A673 (cell line): Measurements from ENCODE around the gene ING5. TPM values are rescaled to one million over a fixed set of nuclear protein-coding genes. Genes with fewer than 3 reads are reported as not detected.

Source experiments
- BruUV-seq: library from RNA; stranded (reverse); fragments of 400-500 nt; replicated peaks from 2 replicates; lab custom pipeline; 2021; lab: Mats Ljungman, UMichigan
- CTCF ChIA-PET: fragments of 300-600 bp; sonication (Branson Sonifier 250); formaldehyde crosslinking; loops from one replicate; lab custom pipeline; 2022; ENCODE audit warnings: antibody characterized with exemption; lab: Charles Lee
- POLR2A ChIA-PET: fragments of 300-600 bp; sonication (Branson Sonifier 250); formaldehyde crosslinking; loops from one replicate; lab custom pipeline; 2022; ENCODE audit warnings: antibody characterized with exemption; ENCODE audit not compliant: low non-redundant PET; lab: Charles Lee
- DNase-seq: peaks from one replicate; pipeline ENCODE4 v3.0.0-alpha.2; 2015; ENCODE audit warnings: low spot score
- H3K27ac ChIP-seq: fragments of 200-600 bp; sonication (generic); 2 replicates; pipeline ENCODE4 v1.5.1; 2016; ENCODE audit warnings: mixed run types, low read depth, mild to moderate bottlenecking, mixed read lengths, antibody characterized with exemption, low read length; ENCODE audit not compliant: poor library complexity, severe bottlenecking
- H3K27me3 ChIP-seq: fragments of 200-600 bp; sonication (generic); replicated peaks from 2 replicates; pipeline ENCODE4 v1.6.1; 2017; ENCODE audit warnings: mixed run types, low read depth, mild to moderate bottlenecking, mixed read lengths, antibody characterized with exemption, low read length; ENCODE audit not compliant: insufficient read depth, poor library complexity
- H3K36me3 ChIP-seq: fragments of 200-600 bp; sonication (generic); 2 replicates; pipeline ENCODE4 v1.6.1; 2016; ENCODE audit warnings: mixed run types, mild to moderate bottlenecking, mixed read lengths, antibody characterized with exemption, low read length; ENCODE audit not compliant: insufficient read depth, poor library complexity, severe bottlenecking
- H3K4me1 ChIP-seq: fragments of 200-600 bp; sonication (generic); 2 replicates; pipeline ENCODE4 v1.6.1; 2017; ENCODE audit warnings: mixed run types, mild to moderate bottlenecking, mixed read lengths, antibody characterized with exemption, low read length; ENCODE audit not compliant: insufficient read depth, poor library complexity, severe bottlenecking
- H3K4me3 ChIP-seq: fragments of 200-600 bp; sonication (generic); 2 replicates; pipeline ENCODE4 v1.5.1; 2016; ENCODE audit warnings: low read depth, mixed run types, mild to moderate bottlenecking, mixed read lengths, low read length; ENCODE audit not compliant: poor library complexity, severe bottlenecking
- H3K9me3 ChIP-seq: fragments of 200-600 bp; sonication (generic); 2 replicates; pipeline ENCODE4 v1.6.1; 2016; ENCODE audit warnings: mixed run types, low read depth, mild to moderate bottlenecking, mixed read lengths, antibody characterized with exemption, low read length; ENCODE audit not compliant: poor library complexity, severe bottlenecking
- CTCF ChIP-seq: fragments of 300-800, 200-600 bp; sonication (generic); conservative IDR thresholded peaks from 2 replicates; pipeline ENCODE4 v1.5.1; 2017; ENCODE audit warnings: low read depth, mild to moderate bottlenecking, antibody characterized with exemption, low read length, moderate library complexity, mixed read lengths
- EZH2 ChIP-seq: fragments of 200-600 bp; sonication (generic); IDR thresholded peaks from 2 replicates; pipeline ENCODE4 v1.6.1; 2017; ENCODE audit warnings: borderline replicate concordance, low read depth, mild to moderate bottlenecking, mixed read lengths, antibody characterized with exemption, low read length; ENCODE audit not compliant: poor library complexity, severe bottlenecking
- intact Hi-C: fragments of 100-400 bp; cut with micrococcal nuclease; formaldehyde crosslinking; loops from one replicate; pipeline ENCODE4 v1.10.0; 2022; ENCODE audit not compliant: unreplicated experiment
- total RNA-seq: library from RNA; stranded (reverse); gene quantifications from 2 replicates; pipeline ENCODE4 v1.2.3, GENCODE V29; 2021

The ING5 gene
- total RNA-seq, 1 experiment from 2014 or later = 70.3 TPM

GRCh38 chr2:241726459-241726858, 24.6 kb downstream of the ING5 start:
- no peaks in the 10 kb centered on the region for H3K27me3 ChIP-seq
- no TSS peak for BruUV-seq
- peaks cover 27% of the 10 kb centered on the region for H3K36me3 ChIP-seq
- ChIA-PET CTCF (no interaction called here), POLR2A (no interaction called here)
- no peak for DNase-seq
- TF ChIP-seq CTCF (no peak), EZH2 (no peak)
- no peak overlapping the region for H3K27ac ChIP-seq
- intact Hi-C loops = no loop called here
- H3K9me3 ChIP-seq = peaks cover 13% of the 10 kb centered on the region
- no peak overlapping the region for H3K4me3 ChIP-seq
- H3K4me1 ChIP-seq = peaks cover 5% of the 10 kb centered on the region

DNA sequence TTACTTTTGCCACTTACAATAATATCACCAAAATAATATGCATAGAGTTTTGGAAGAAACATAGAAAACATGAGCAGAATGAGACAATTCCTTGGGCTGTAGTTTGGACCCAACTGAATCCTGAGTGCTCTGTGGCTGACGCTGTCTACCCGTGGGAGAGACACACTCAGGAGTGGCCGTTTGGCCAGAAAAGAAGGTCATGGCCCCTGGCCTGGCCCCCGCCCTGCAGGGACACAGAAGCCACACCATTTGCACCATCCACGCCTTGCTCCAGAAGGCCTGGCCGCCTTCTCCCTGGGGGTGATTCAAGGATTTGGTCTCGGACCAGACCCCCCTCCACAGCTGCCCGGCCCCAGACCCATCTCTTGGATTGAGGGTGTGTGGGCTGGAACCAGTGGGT, 26.2 kb downstream of the ING5 start:
- POLR2A ChIA-PET = no interaction called here
- H3K27me3 ChIP-seq = no peaks in the 10 kb centered on the region
- no peak overlapping the region for H3K4me3 ChIP-seq
- intact Hi-C loops = no loop called here
- H3K9me3 ChIP-seq = peaks cover 3% of the 10 kb centered on the region
- H3K27ac ChIP-seq = no peak overlapping the region
- CTCF ChIA-PET = interaction anchor here (0.6 kb wide), 1 partner anchor 8 kb away, joined by 3 read pairs; no protein-coding TSS in a partner anchor
- no peak for DNase-seq
- TF ChIP-seq EZH2 (no peak), CTCF (no peak)
- no TSS peak for BruUV-seq
- peaks cover 11% of the 10 kb centered on the region for H3K36me3 ChIP-seq
- peaks cover 5% of the 10 kb centered on the region for H3K4me1 ChIP-seq

DNA sequence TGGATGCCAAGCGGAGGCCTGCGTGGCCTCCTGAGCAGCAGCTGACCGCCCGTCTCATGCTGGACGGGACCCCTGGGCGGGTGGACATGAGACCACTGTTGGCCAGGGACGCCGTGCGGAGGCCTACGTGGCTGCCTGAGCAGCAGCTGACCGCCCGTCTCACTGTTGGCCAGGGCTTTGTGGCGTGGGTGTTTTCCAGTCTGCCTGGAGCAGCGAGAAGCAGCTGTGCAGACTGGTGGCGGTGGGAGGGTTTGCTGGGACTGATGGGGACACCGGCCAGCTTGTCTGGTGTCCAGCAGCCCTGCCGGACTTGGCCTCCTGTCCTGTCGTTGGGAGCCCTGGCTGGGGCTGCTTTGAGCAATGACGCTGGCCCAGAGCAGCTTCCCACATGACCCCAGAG, 26.8 kb downstream of the ING5 start:
- no peak overlapping the region for H3K4me3 ChIP-seq
- ChIA-PET CTCF (interaction anchor here (0.6 kb wide), 1 partner anchor 9 kb away, joined by 3 read pairs; no protein-coding TSS in a partner anchor), POLR2A (no interaction called here)
- H3K27me3 ChIP-seq = no peaks in the 10 kb centered on the region
- TF ChIP-seq CTCF (no peak), EZH2 (no peak)
- BruUV-seq = no TSS peak
- DNase-seq = no peak
- intact Hi-C loops = no loop called here
- H3K4me1 ChIP-seq = peaks cover 5% of the 10 kb centered on the region
- H3K9me3 ChIP-seq = no peaks in the 10 kb centered on the region
- peaks cover 5% of the 10 kb centered on the region for H3K36me3 ChIP-seq
- no peak overlapping the region for H3K27ac ChIP-seq
